H1 (cell line): ENCODE data around the gene MRPS35. TPM values are rescaled to one million over a fixed set of nuclear protein-coding genes. Genes with fewer than 3 reads are reported as not detected.

Experiments
- CTCF ChIA-PET: fragments of 300-600 bp; sonication (Branson Sonifier 250); formaldehyde crosslinking; loops from one replicate; lab custom pipeline; 2021; ENCODE audit not compliant: partially characterized antibody; lab: Charles Lee
- POLR2A ChIA-PET: fragments of 300-600 bp; sonication (Branson Sonifier 250); formaldehyde crosslinking; loops from one replicate; lab custom pipeline; 2021; ENCODE audit warnings: inconsistent platforms; ENCODE audit not compliant: partially characterized antibody; lab: Charles Lee
- DNase-seq, 2 experiments: peaks; one replicate each; pipeline versions ENCODE4 v3.0.0 to v3.0.0-alpha.2; 2010 to 2022; ENCODE audit warnings: low spot score in 2 of 2, low read depth in 1 of 2, mixed read lengths in 1 of 2
- FAIRE-seq: peaks from 2 replicates; lab custom pipeline; 2011; peaks lifted over from hg19 to GRCh38; lab: Jason Lieb, UNC
- H2AFZ ChIP-seq: 2 replicates; pipeline ENCODE4 v1.8.1; 2012; ENCODE audit warnings: low read length, inconsistent platforms
- H2AK5ac ChIP-seq: 2 replicates; pipeline ENCODE4 v1.6.1; 2013; ENCODE audit warnings: low read depth, low read length
- H2BK120ac ChIP-seq: replicated peaks from 2 replicates; pipeline ENCODE3; 2013; ENCODE audit warnings: low read depth, low read length, inconsistent platforms
- H2BK12ac ChIP-seq: 2 replicates; pipeline ENCODE4 v1.6.1; 2013; ENCODE audit warnings: low read depth, low read length
- H2BK15ac ChIP-seq: 2 replicates; pipeline ENCODE4 v1.6.1; 2013; ENCODE audit warnings: low read length
- H2BK20ac ChIP-seq: 2 replicates; pipeline ENCODE4 v1.6.1; 2013; ENCODE audit warnings: low read length
- H2BK5ac ChIP-seq: 2 replicates; pipeline ENCODE4 v1.6.1; 2013; ENCODE audit warnings: low read depth, low read length
- H3K14ac ChIP-seq: 2 replicates; pipeline ENCODE4 v1.6.1; 2013; ENCODE audit warnings: inconsistent platforms; ENCODE audit not compliant: insufficient read length
- H3K18ac ChIP-seq: 2 replicates; pipeline ENCODE4 v1.6.1; 2013; ENCODE audit warnings: low read length; ENCODE audit errors: extremely low read depth
- H3K23ac ChIP-seq: 2 replicates; pipeline ENCODE4 v1.6.1; 2013; ENCODE audit warnings: inconsistent platforms; ENCODE audit not compliant: insufficient read length
- H3K23me2 ChIP-seq: 2 replicates; pipeline ENCODE4 v1.6.1; 2013; ENCODE audit warnings: low read depth, low read length
- H3K27ac ChIP-seq: 2 replicates; pipeline ENCODE4 v1.6.1; 2011; ENCODE audit warnings: low read depth, low read length, inconsistent platforms
- H3K27me3 ChIP-seq, 4 experiments: replicated peaks in 1 of 4; 1 replicate in 1 of 4; 2 replicates in 3 of 4; pipeline versions ENCODE4 v1.6.1 to v1.8.1; 2011 to 2013; ENCODE audit warnings: low read length in 3 of 4, mild to moderate bottlenecking in 3 of 4, inconsistent platforms in 2 of 4, mixed read lengths in 2 of 4, moderate library complexity in 1 of 4; ENCODE audit not compliant: control insufficient read depth in 3 of 4, insufficient read depth in 3 of 4; ENCODE audit errors: extremely low read depth in 1 of 4
- H3K36me3 ChIP-seq, 4 experiments: 2 replicates each; pipeline versions ENCODE4 v1.6.1 to v1.8.1; 2011 to 2013; ENCODE audit warnings: mild to moderate bottlenecking in 4 of 4, low read length in 3 of 4, moderate library complexity in 2 of 4, control low read depth in 1 of 4, inconsistent platforms in 1 of 4; ENCODE audit not compliant: insufficient read depth in 4 of 4, control insufficient read depth in 2 of 4
- H3K4ac ChIP-seq: replicated peaks from 2 replicates; pipeline ENCODE3; 2013; ENCODE audit warnings: low read length, low read depth, mixed read lengths, inconsistent platforms; ENCODE audit not compliant: insufficient read length
- H3K4me1 ChIP-seq, 4 experiments: replicated peaks in 1 of 4; 1 replicate in 1 of 4; 2 replicates in 3 of 4; pipeline versions ENCODE4 v1.6.1 to v1.8.1; 2011 to 2013; ENCODE audit warnings: low read length in 3 of 4, inconsistent platforms in 2 of 4, mixed read lengths in 1 of 4; ENCODE audit not compliant: insufficient read depth in 4 of 4, control insufficient read depth in 3 of 4
- H3K4me2 ChIP-seq, 2 experiments: 2 replicates each; pipeline versions ENCODE4 v1.6.1 to v1.8.1; 2011 to 2013; ENCODE audit warnings: low read depth in 2 of 2, low read length in 2 of 2, control low read depth in 1 of 2, inconsistent platforms in 1 of 2, mild to moderate bottlenecking in 1 of 2; ENCODE audit not compliant: insufficient read depth in 1 of 2
- H3K4me3 ChIP-seq, 4 experiments: fragments of 200-600, 300-600 bp in 1 of 4; sonication (generic), shearing (Covaris generic), sonication (Bioruptor Twin) in 1 of 4; 2 replicates each; pipeline versions ENCODE4 v1.5.1 to v1.8.1; 2011 to 2016; ENCODE audit warnings: low read length in 4 of 4, low read depth in 3 of 4, control low read depth in 2 of 4, inconsistent platforms in 2 of 4, mild to moderate bottlenecking in 2 of 4, mixed read lengths in 1 of 4, moderate library complexity in 1 of 4; ENCODE audit not compliant: insufficient read depth in 2 of 4; ENCODE audit errors: extremely low read depth in 1 of 4
- H3K56ac ChIP-seq: replicated peaks from 2 replicates; pipeline ENCODE3; 2013; ENCODE audit warnings: low read depth, mild to moderate bottlenecking, mixed read lengths, low read length, inconsistent platforms; ENCODE audit not compliant: insufficient read length
- H3K79me1 ChIP-seq: 2 replicates; pipeline ENCODE4 v1.6.1; 2013; ENCODE audit warnings: low read depth, low read length, control low read depth
- H3K79me2 ChIP-seq, 2 experiments: 2 replicates each; pipeline versions ENCODE4 v1.6.1 to v1.8.1; 2012 to 2013; ENCODE audit warnings: low read length in 2 of 2, mild to moderate bottlenecking in 2 of 2, inconsistent platforms in 1 of 2; ENCODE audit not compliant: insufficient read depth in 2 of 2, control insufficient read depth in 1 of 2
- H3K9ac ChIP-seq, 4 experiments: replicated peaks in 1 of 4; 1 replicate in 1 of 4; 2 replicates in 3 of 4; pipeline versions ENCODE4 v1.6.1 to v1.8.1; 2011 to 2013; ENCODE audit warnings: low read depth in 3 of 4, low read length in 3 of 4, control low read depth in 2 of 4, mild to moderate bottlenecking in 2 of 4, moderate library complexity in 2 of 4, inconsistent platforms in 1 of 4; ENCODE audit errors: extremely low read depth in 1 of 4
- H3K9me3 ChIP-seq, 2 experiments: 2 replicates each; pipeline versions ENCODE4 v1.6.1 to v1.8.1; 2012 to 2013; ENCODE audit warnings: mild to moderate bottlenecking in 2 of 2, moderate library complexity in 2 of 2, control low read depth in 1 of 2, inconsistent platforms in 1 of 2, low read depth in 1 of 2, low read length in 1 of 2, mixed read lengths in 1 of 2; ENCODE audit not compliant: insufficient read depth in 2 of 2
- H4K20me1 ChIP-seq, 2 experiments: replicated peaks in 1 of 2; 2 replicates each; pipeline versions ENCODE3 to v1.8.1; 2011 to 2013; ENCODE audit warnings: inconsistent platforms in 2 of 2, low read length in 2 of 2, mild to moderate bottlenecking in 1 of 2; ENCODE audit not compliant: insufficient read depth in 2 of 2, control insufficient read depth in 1 of 2
- H4K5ac ChIP-seq: 2 replicates; pipeline ENCODE4 v1.6.1; 2013; ENCODE audit warnings: low read length, low read depth, mixed read lengths, inconsistent platforms; ENCODE audit not compliant: insufficient read length
- H4K8ac ChIP-seq: 2 replicates; pipeline ENCODE4 v1.8.0; 2013; ENCODE audit warnings: mild to moderate bottlenecking, moderate library complexity, low read length, inconsistent platforms; ENCODE audit not compliant: insufficient read depth; ENCODE audit errors: extremely low read depth
- H4K91ac ChIP-seq: replicated peaks from 2 replicates; pipeline ENCODE3; 2013; ENCODE audit warnings: low read length, mixed read lengths, inconsistent platforms; ENCODE audit not compliant: insufficient read length
- CEBPB ChIP-seq: IDR thresholded peaks from 2 replicates; pipeline ENCODE4 v1.6.1; 2012; ENCODE audit warnings: low read depth, low read length
- SP2 ChIP-seq: IDR thresholded peaks from 2 replicates; pipeline ENCODE4 v1.6.1; 2012; ENCODE audit warnings: mild to moderate bottlenecking, low read length, inconsistent platforms
- WGBS, 2 experiments: shearing (Covaris generic) in 1 of 2; methylation state at CpG; one replicate each; pipeline versions ENCODE4 v1.1.6 to v1.1.7; 2013 to 2015; ENCODE audit warnings: low lambda C conversion rate in 2 of 2, mixed read lengths in 2 of 2, inconsistent platforms in 1 of 2, low coverage in 1 of 2, missing lambda C conversion rate in 1 of 2; ENCODE audit not compliant: insufficient replicate concordance in 2 of 2, insufficient coverage in 1 of 2, insufficient read length in 1 of 2; ENCODE audit errors: extremely low coverage in 1 of 2, missing lambda C conversion rate in 1 of 2; 5-methylcytosine and 5-hydroxymethylcytosine counted together
- polyA plus RNA-seq, 7 experiments: library from polyadenylated mRNA; depleted of rRNA in 3 of 7; stranded (reverse) in 5 of 7; unstranded in 2 of 7; fragments of >200 nt in 5 of 7; fragments of 200-250 nt in 2 of 7; gene quantifications; 1 replicate in 5 of 7; 2 replicates in 1 of 7; 4 replicates in 1 of 7; pipeline versions ENCODE4 v1.2.1 to v1.2.3, GENCODE V29; 2011 to 2013; ENCODE audit warnings: missing spikeins in 2 of 7, mixed read lengths in 2 of 7
- total RNA-seq: library from RNA; stranded (reverse); fragmentation: NEBNext Ultra II Directional; extraction: Animal tissue kit (Norgen Biotek cat#: 25700); gene quantifications from 2 replicates; pipeline ENCODE4 v1.2.1, GENCODE V29; 2021

Gene MRPS35
- total and polyA plus RNA-seq, 2 of the 8 experiments (the other 6 are each of a cell fraction or from before 2014, with no cell fraction given): 26.8 to 47.9 TPM

GRCh38 chr12:27782481-27782880 lies 71.8 kb downstream of the MRPS35 start:
- no peak overlapping the region for H2BK12ac ChIP-seq
- H3K9ac ChIP-seq: no peak overlapping the region
- peaks cover 0 to 2% (median 0%) of the 10 kb centered on the region in 4 experiments; a peak in 2 of 8 replicates for H3K36me3 ChIP-seq
- H2BK120ac ChIP-seq: no peak overlapping the region
- H2AK5ac ChIP-seq: no peak overlapping the region
- DNase-seq: no peak
- no peak overlapping the region for H3K23ac ChIP-seq
- H2BK5ac ChIP-seq: no peak overlapping the region
- H4K5ac ChIP-seq: no peak overlapping the region
- no peak overlapping the region for H3K27ac ChIP-seq
- 94% methylated on average over 1 of the region's 1 CpG; no CpG with 5 or more reads in 1 of the 2 experiments for WGBS, 2 experiments
- no peak overlapping the region for H3K4me3 ChIP-seq
- no peak overlapping the region for H3K4ac ChIP-seq
- no peaks in the 10 kb centered on the region for H3K27me3 ChIP-seq
- FAIRE-seq: no peak
- H3K18ac ChIP-seq: no peak overlapping the region
- no peaks in the 10 kb centered on the region; the same call in 1 of the 2 replicates for H3K79me1 ChIP-seq
- peaks cover 11% of the 10 kb centered on the region for H3K23me2 ChIP-seq
- H3K56ac ChIP-seq: no peak overlapping the region
- peak overlapping the region in 1 of 2 experiments; percentile 76; a peak in 1 of 4 replicates for H3K4me2 ChIP-seq
- no peak for TF ChIP-seq CEBPB
- TF ChIP-seq SP2: no peak
- peaks cover 0 to 60% of the 10 kb centered on the region in 2 experiments; a peak in 3 of 4 replicates for H3K79me2 ChIP-seq
- ChIA-PET POLR2A (interaction anchor here (0.7 to 1.3 kb wide), 3 partner anchors 10 to 268 kb away, joined by 3 read pairs; no protein-coding TSS in a partner anchor), CTCF (no interaction called here)
- no peak overlapping the region for H3K14ac ChIP-seq
- H2AFZ ChIP-seq: no peak overlapping the region
- H2BK15ac ChIP-seq: no peak overlapping the region
- H3K4me1 ChIP-seq: peaks cover 0 to 16% (median 11%) of the 10 kb centered on the region in 4 experiments; a peak in 6 of 7 replicates
- no peak overlapping the region for H4K91ac ChIP-seq
- H2BK20ac ChIP-seq: no peak overlapping the region
- H4K20me1 ChIP-seq: no peaks in the 10 kb centered on the region
- no peaks in the 10 kb centered on the region for H3K9me3 ChIP-seq
- H4K8ac ChIP-seq: no peak overlapping the region; the same call in 1 of the 2 replicates
